GM19438 (cell line): ENCODE data around the gene RIMBP2.

Experiments
- ATAC-seq: cut with Tn5 transposase; IDR thresholded peaks from one replicate; pipeline ENCODE4 v1.9.1; 2021; ENCODE audit warnings: low read depth; ENCODE audit not compliant: unreplicated experiment

Gene RIMBP2

GRCh38 chr12:130577351-130577750 is 138.7 kb downstream of the RIMBP2 start:
- ATAC-seq: no peak

- ATAC-seq: no peak
Observed at GRCh38 chr12:130576371-130576816, 139.7 kb downstream of the RIMBP2 start.

GRCh38 chr12:130574402-130574801 is 141.7 kb downstream of the RIMBP2 start:
- ATAC-seq: no peak

GRCh38 chr12:130573766-130574165 is 142.3 kb downstream of the RIMBP2 start:
- ATAC-seq: no peak

- no peak for ATAC-seq
Observed at GRCh38 chr12:130573235-130573634, 142.9 kb downstream of the RIMBP2 start.

GRCh38 chr12:130572553-130572952 is 143.5 kb downstream of the RIMBP2 start:
- no peak for ATAC-seq

GRCh38 chr12:130571734-130572133 is 144.4 kb downstream of the RIMBP2 start:
- no peak for ATAC-seq

GRCh38 chr12:130571089-130571488 is 145.0 kb downstream of the RIMBP2 start:
- no peak for ATAC-seq

GRCh38 chr12:130569521-130569920 is 146.6 kb downstream of the RIMBP2 start:
- no peak for ATAC-seq

- no peak for ATAC-seq
Observed at GRCh38 chr12:130568501-130568900, 147.6 kb downstream of the RIMBP2 start.

- no peak for ATAC-seq
Observed at GRCh38 chr12:130568041-130568440, 148.1 kb downstream of the RIMBP2 start.

- no peak for ATAC-seq
Observed at GRCh38 chr12:130566446-130567155, 149.5 kb downstream of the RIMBP2 start.

GRCh38 chr12:130565189-130565588 is 150.9 kb downstream of the RIMBP2 start:
- no peak for ATAC-seq

- no peak for ATAC-seq
Observed at GRCh38 chr12:130563323-130563722, 152.8 kb downstream of the RIMBP2 start.

GRCh38 chr12:130562716-130563115 is 153.4 kb downstream of the RIMBP2 start:
- no peak for ATAC-seq

- ATAC-seq: no peak
Observed at GRCh38 chr12:130560321-130560720, 155.8 kb downstream of the RIMBP2 start.

- no peak for ATAC-seq
Observed at GRCh38 chr12:130559806-130560205, 156.3 kb downstream of the RIMBP2 start.

GRCh38 chr12:130557886-130558765 is 158.0 kb downstream of the RIMBP2 start:
- no peak for ATAC-seq

GRCh38 chr12:130557201-130557600 is 158.9 kb downstream of the RIMBP2 start:
- no peak for ATAC-seq

GRCh38 chr12:130556486-130557055 is 159.5 kb downstream of the RIMBP2 start:
- no peak for ATAC-seq
